T-helper 22 cell (primary cell): Measurements from ENCODE around the gene SLC24A3.

Experiments
- DNase-seq: peaks from one replicate; pipeline ENCODE4 v3.0.0-alpha.2; 2020; ENCODE audit warnings: low read depth

The SLC24A3 gene

DNA sequence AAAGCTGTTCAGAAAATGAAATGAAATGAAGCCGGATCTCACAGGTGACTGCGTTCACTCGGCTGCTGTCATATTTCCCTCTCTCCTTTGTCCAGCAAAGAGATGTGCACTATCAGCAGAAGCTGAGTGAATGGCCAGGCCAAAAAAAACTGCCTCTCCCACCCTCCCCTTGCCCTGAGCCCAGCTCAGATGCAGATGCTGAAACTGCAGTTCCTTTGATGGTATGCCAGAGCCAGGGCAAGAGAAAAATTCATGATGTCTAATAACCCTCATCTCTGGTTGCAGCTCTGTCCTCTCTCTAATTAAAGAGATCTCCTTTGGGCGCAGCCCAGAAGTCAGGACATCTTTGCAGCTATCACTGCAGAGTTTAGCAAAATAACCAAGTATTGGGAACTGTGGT lies 335.1 kb downstream of the SLC24A3 start:
- DNase-seq: no peak

DNA sequence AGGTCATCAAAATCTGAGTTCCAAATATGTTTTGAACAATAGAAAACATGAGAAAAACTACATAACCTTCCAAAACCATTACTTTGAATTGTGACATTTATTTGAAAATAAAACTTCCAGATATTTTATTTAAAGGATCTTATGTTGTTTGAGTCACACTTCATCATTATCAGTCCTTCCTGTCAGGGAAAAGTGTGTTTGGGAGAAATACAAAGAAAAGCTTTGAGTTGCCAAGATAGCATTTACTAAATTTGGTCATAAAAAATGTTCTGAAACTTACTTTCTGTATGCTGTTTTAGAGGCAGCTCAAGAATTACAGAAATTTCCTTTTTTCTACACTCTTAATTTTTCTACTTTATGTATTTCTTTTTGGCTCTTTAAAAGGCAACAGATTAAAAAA lies 337.5 kb downstream of the SLC24A3 start:
- DNase-seq: no peak

- no peak for DNase-seq
Measured at GRCh38 chr20:19552221-19553180, 340.1 kb downstream of the SLC24A3 start.

DNA sequence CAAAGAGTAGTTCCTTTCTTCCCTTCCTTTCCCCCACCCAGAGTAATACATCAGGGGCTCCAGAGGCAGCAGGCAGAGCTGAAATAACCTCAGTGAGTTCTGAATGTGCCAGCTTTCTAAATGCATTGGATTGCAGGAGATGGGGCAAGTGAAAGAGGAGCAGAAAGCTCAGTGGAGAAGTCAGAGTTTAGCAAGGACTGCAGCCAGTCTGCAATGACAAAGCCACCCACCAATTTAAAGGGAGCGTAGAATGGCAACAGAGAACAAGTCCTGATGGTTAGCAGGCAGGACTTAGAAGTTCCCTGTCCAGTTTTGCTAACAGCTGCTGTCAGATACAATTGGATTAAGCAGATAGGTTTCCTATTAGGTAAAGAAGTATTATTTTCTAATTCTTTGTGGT lies 342.2 kb downstream of the SLC24A3 start:
- no peak for DNase-seq

DNA sequence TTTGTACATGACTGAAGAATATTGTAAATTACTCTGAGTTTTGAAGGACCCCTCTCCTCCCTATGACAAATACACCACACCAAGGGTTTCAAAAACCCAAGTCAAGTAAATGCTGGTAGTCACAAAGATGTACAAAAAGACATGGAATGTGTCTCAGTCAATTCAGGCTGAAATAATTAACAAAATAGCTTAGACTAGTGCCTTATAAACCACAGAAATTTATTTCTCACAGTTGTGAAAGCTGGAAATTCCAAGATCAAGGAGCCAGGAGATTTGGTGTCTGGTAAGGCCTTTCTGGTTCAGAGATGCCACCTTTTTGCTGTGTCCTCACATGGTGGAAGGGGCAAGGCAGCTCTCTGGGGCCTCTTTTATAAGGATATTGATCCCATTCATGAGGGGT lies 343.3 kb downstream of the SLC24A3 start:
- no peak for DNase-seq

DNA sequence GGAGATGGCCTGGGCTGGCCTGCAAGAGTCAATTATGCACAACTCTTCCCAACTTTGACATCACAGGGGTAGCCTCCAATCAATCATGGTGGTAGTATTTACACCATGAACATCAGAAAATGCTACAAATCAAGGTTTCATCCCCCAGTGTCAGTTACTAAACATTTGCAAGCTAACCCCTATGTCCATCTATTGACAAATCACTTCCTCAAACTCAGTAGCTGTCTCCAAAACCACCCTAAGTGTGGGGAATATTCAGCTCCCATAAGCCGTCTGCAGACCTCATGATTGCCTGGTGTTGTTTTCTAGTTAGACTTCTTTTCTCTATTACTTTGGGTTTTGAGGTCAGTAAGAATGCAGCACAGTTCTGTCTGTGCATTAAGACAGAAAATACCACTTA lies 344.8 kb downstream of the SLC24A3 start:
- DNase-seq: no peak

GRCh38 chr20:19560881-19561480 lies 348.5 kb downstream of the SLC24A3 start:
- DNase-seq: no peak

- no peak for DNase-seq
Measured at GRCh38 chr20:19562426-19562825, 350.0 kb downstream of the SLC24A3 start.

GRCh38 chr20:19564261-19564660 lies 351.8 kb downstream of the SLC24A3 start:
- DNase-seq: no peak

GRCh38 chr20:19565736-19566135 lies 353.3 kb downstream of the SLC24A3 start:
- DNase-seq: no peak

DNA sequence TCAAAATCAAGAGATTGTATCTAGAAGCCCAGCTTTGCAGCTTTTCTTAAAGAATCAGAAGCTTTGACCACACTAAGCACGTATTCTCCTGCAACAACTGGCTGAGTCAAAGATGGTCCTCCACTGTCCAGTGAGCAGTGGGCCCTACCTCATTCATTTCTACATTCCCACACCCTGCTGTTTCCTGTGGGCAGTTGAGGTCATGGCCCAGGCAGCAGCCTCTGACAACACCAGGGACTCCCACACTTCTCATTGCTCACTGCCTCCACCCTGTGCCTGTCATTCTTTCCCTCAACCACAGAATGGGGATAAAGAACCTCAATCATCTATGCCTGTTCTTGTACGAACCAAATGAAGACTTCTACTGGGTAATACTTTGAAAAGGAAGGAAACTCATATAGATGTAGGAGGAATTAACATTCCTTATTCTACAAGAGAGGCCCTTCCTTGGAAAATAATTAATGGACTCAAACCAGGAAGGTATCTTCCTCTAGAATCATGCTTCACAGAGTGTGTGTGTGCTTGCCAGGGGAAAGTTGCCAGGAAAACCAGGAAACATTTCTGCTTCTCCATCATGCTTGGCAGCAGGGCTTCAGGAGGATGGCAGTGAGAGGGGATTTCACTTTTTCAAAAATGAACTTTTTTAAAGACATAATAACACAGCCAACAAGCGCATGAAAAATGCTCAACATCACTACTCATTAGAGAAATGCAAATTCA lies 353.9 kb downstream of the SLC24A3 start:
- DNase-seq: no peak

- no peak for DNase-seq
Measured at GRCh38 chr20:19568128-19568527, 355.7 kb downstream of the SLC24A3 start.

DNA sequence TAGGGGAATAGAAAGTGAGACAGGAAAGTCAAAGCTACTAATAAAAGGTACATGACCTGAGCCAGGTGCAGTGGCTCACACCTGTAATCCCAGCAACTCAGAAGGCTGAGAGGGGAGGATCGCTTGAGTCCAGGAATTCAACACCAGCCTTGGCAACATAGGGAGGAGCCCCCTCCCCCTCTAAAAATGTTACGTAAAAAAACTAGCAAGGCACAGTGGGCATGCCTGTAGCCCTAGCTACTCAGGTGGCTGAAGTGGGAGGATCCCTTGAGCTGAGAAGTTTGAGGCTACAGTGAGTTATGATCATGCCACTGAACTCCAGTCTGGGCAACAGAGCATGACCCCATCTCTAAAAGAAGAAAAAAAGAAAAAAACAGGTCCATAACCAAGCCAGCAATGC lies 359.6 kb downstream of the SLC24A3 start:
- no peak for DNase-seq

DNA sequence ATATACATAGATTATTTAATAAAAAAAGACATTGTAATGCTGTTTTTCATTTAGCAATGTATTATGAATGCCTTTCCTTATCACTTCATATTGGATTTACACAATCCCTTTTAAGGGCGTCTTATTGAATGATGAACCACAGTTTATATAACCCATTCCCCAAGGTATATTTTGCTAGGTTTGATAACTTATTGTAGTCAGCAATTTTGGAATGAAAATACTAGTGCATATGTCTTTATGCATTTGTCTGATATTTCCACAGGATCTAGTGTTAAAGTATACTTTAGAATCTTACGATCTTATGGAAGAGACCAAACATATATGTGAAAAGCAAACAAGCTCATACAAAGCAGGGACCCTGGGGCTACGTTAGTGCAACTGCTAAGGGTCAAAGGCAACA lies 365.2 kb downstream of the SLC24A3 start:
- no peak for DNase-seq

- no peak for DNase-seq
Measured at GRCh38 chr20:19582782-19583181, 370.3 kb downstream of the SLC24A3 start.

DNA sequence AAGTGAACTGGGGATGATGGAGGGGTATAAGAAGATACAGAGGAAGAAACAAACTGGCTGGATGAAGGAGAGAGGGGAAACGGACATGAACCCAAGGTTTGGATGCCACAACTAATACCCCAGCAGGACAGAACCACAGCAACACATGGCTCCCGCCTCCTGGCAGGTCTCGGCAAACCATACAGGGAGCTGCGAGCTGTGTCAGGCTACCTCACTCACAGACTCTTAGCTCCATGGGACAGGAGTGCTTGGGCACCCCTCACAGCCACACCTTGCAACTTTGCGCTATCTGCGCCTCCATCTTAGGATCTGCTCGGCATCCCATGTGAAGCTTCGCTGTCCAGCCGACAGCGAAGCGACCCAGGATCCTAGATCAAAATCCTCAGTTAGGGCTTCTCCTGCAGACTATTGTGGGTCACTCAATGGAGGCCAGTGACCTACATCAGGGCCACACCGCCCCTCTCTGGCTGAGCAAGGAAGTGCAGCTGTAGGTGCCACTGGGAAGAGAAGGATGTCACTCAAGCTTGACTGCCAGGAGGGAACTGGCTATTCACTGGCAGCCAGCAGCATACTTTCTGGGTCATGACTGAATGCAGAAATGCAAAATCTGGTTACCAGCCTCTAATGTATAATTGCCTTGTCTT lies 371.2 kb downstream of the SLC24A3 start:
- no peak for DNase-seq

DNA sequence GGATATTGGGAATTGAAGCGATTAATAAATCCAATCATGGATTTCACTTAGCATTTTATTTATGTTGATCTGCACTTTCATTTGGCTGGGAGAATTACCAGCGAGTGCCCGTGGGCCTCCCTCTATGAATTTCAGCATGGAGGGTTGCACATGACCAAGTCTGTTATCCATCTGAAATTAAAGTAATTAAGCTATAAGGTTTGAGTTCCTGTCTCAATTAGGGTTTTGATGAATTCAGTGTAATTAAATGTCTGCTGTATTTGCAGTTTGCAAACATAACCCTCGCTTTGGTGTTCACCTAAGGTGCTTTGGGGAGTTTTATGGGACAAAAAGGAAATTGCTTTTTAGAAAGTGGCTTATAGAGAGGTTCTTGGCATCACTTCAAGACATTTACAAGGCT lies 375.8 kb downstream of the SLC24A3 start:
- DNase-seq: no peak

- DNase-seq: no peak
Measured at GRCh38 chr20:19588732-19589131, 376.3 kb downstream of the SLC24A3 start.

GRCh38 chr20:19589787-19590362 lies 377.4 kb downstream of the SLC24A3 start:
- DNase-seq: no peak

DNA sequence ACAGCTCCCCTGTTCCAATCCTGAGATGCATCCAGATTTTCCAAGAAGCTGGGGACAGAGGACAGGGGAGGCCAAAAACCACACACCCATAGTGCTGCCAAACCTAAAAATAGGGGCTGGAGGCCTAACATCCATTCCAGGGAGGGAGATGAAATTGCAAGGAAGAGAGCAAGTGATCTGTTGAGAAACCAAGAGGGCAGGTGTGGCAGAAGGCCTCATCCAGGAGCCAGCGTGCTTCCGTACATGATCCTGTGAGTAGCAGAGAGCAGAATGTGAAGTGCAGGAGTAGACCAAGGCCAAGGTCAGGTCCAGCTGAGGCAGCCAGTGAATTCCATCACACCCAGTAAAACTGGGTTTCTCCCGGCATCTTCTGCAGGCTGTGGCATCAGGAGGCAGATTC lies 377.9 kb downstream of the SLC24A3 start:
- no peak for DNase-seq

DNA sequence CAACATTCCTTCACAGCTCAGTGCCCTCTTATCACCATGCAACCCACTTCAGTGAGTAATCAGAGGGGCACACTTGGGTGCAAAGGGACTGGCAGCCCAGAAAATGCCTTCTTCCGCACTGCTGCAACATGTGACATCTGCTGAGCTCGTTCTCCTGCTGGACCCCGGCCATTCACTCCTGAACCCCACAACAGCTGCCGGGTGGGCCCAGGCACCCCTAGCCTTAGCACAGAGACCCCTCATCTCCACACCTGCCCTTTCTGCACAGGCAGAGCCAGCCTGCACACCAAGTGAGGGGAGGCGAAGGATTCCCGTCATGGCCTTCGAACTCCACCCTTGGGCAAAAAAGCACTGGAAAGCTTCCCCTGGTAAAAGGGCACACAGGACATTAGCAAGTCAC lies 381.3 kb downstream of the SLC24A3 start:
- DNase-seq: no peak

- no peak for DNase-seq
Measured at GRCh38 chr20:19594896-19595295, 382.5 kb downstream of the SLC24A3 start.
